Lung (tissue), 12 donors: ENCODE results near the gene B4GALT2. TPM values are rescaled to one million over a fixed set of nuclear protein-coding genes. Genes with fewer than 3 reads are reported as not detected.
A peak's percentile ranks its signal among the peaks of the same experiment; 100 is the strongest.

Source experiments
- ATAC-seq: fragments of 200-7000 bp; cut with Tn5 transposase; one replicate; pipeline ENCODE4 v1.9.1; 2020; ENCODE audit warnings: moderate number of reproducible peaks; ENCODE audit not compliant: insufficient read depth, low FRiP score
- DNase-seq, 3 donors: peaks; one replicate each; pipeline ENCODE4 v3.0.0-alpha.2; 2013 to 2017
- H3K27ac ChIP-seq, 2 donors: one replicate each; pipeline ENCODE4 v1.5.1; 2013; ENCODE audit warnings: mild to moderate bottlenecking in 2 of 2, moderate library complexity in 2 of 2, control low read depth in 1 of 2, inconsistent platforms in 1 of 2, low read depth in 1 of 2, low read length in 1 of 2
- H3K27me3 ChIP-seq, 3 donors: one replicate each; pipeline ENCODE4 v1.5.1; 2013; ENCODE audit warnings: low read length in 2 of 3; ENCODE audit not compliant: control insufficient read depth in 3 of 3, insufficient read depth in 3 of 3
- H3K36me3 ChIP-seq, 4 donors: one replicate each; pipeline ENCODE4 v1.5.1; 2013; ENCODE audit warnings: low read length in 4 of 4, mild to moderate bottlenecking in 1 of 4, moderate library complexity in 1 of 4; ENCODE audit not compliant: control insufficient read depth in 4 of 4, insufficient read depth in 4 of 4
- H3K4me1 ChIP-seq, 5 donors: one replicate each; pipeline ENCODE4 v1.5.1; 2013; ENCODE audit warnings: low read length in 5 of 5, mild to moderate bottlenecking in 2 of 5, moderate library complexity in 1 of 5; ENCODE audit not compliant: control insufficient read depth in 5 of 5, insufficient read depth in 5 of 5
- H3K4me3 ChIP-seq: one replicate; pipeline ENCODE4 v1.5.1; 2013; ENCODE audit warnings: mild to moderate bottlenecking, control low read depth, moderate library complexity
- H3K9ac ChIP-seq, 2 donors: one replicate each; pipeline ENCODE4 v1.5.1; 2013; ENCODE audit warnings: low read length in 2 of 2, control low read depth in 1 of 2; ENCODE audit not compliant: insufficient read depth in 1 of 2
- H3K9me3 ChIP-seq, 4 donors: one replicate each; pipeline ENCODE4 v1.5.1; 2013; ENCODE audit warnings: low read length in 3 of 4, mild to moderate bottlenecking in 1 of 4, moderate library complexity in 1 of 4; ENCODE audit not compliant: control insufficient read depth in 4 of 4, insufficient read depth in 3 of 4
- whole genome bisulfite sequencing, 2 donors: extraction: QIAGEN DNeasy Blood & Tissue Kit; methylation state at CpG; one replicate each; pipeline ENCODE4 v1.1.7; 2013; 5-methylcytosine and 5-hydroxymethylcytosine counted together
- polyA plus RNA-seq, 2 donors: library from polyadenylated mRNA; stranded (reverse); fragments of 200-250 nt; gene quantifications; one replicate each; pipeline ENCODE4 v1.2.1, GENCODE V29; 2013
- total RNA-seq, 2 donors: library from RNA; depleted of rRNA in 1 of 2; stranded (reverse); fragments of >200 nt in 1 of 2; gene quantifications; one replicate each; pipeline ENCODE4 v1.2.1, GENCODE V29; 2014 to 2021
- TF ChIP-seq, protein P1 (sequence below): IDR thresholded peaks from 2 replicates; pipeline ENCODE4 v1.5.1; 2012; ENCODE audit warnings: mild to moderate bottlenecking; ENCODE audit errors: control extremely low read depth, extremely low read depth
- donor health status: control.
- donor health status: control.
- donor health status: Bipolar disorder and iron deficiency.
- donor health status: healthy.
- donor health status: DM: yes; HTN: yes; CAD: no.

The B4GALT2 gene
- total and polyA plus RNA-seq, 4 donors: 13.6 to 40.9 (median 30.5) TPM

DNA sequence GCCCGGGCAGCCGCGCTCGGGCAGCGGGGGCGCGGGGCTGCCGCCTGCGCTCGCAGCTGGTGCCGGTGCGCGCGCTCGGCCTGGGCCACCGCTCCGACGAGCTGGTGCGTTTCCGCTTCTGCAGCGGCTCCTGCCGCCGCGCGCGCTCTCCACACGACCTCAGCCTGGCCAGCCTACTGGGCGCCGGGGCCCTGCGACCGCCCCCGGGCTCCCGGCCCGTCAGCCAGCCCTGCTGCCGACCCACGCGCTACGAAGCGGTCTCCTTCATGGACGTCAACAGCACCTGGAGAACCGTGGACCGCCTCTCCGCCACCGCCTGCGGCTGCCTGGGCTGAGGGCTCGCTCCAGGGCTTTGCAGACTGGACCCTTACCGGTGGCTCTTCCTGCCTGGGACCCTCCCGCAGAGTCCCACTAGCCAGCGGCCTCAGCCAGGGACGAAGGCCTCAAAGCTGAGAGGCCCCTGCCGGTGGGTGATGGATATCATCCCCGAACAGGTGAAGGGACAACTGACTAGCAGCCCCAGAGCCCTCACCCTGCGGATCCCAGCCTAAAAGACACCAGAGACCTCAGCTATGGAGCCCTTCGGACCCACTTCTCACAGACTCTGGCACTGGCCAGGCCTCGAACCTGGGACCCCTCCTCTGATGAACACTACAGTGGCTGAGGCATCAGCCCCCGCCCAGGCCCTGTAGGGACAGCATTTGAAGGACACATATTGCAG, 42.4 kb upstream of the B4GALT2 start:
- peaks cover 0 to 16% (median 8%) of the 10 kb centered on the region in 3 donors for H3K27me3 ChIP-seq
- no peaks in the 10 kb centered on the region for H3K9me3 ChIP-seq
- H3K4me3 ChIP-seq: no peak overlapping the region
- H3K27ac ChIP-seq: no peak overlapping the region
- ATAC-seq (no peak), DNase-seq (peak; percentile 10 to 48 (median 41))
- WGBS, 2 donors: 13 to 15% methylated on average over 50 to 56 of the region's 56 CpGs
- H3K9ac ChIP-seq: no peak overlapping the region
- TF ChIP-seq, protein P1, sequence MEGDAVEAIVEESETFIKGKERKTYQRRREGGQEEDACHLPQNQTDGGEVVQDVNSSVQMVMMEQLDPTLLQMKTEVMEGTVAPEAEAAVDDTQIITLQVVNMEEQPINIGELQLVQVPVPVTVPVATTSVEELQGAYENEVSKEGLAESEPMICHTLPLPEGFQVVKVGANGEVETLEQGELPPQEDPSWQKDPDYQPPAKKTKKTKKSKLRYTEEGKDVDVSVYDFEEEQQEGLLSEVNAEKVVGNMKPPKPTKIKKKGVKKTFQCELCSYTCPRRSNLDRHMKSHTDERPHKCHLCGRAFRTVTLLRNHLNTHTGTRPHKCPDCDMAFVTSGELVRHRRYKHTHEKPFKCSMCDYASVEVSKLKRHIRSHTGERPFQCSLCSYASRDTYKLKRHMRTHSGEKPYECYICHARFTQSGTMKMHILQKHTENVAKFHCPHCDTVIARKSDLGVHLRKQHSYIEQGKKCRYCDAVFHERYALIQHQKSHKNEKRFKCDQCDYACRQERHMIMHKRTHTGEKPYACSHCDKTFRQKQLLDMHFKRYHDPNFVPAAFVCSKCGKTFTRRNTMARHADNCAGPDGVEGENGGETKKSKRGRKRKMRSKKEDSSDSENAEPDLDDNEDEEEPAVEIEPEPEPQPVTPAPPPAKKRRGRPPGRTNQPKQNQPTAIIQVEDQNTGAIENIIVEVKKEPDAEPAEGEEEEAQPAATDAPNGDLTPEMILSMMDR: no peak
- peaks cover 0 to 11% (median 5%) of the 10 kb centered on the region in 5 donors for H3K4me1 ChIP-seq
- H3K36me3 ChIP-seq: peaks cover 0 to 2% (median 0%) of the 10 kb centered on the region in 4 donors

DNA sequence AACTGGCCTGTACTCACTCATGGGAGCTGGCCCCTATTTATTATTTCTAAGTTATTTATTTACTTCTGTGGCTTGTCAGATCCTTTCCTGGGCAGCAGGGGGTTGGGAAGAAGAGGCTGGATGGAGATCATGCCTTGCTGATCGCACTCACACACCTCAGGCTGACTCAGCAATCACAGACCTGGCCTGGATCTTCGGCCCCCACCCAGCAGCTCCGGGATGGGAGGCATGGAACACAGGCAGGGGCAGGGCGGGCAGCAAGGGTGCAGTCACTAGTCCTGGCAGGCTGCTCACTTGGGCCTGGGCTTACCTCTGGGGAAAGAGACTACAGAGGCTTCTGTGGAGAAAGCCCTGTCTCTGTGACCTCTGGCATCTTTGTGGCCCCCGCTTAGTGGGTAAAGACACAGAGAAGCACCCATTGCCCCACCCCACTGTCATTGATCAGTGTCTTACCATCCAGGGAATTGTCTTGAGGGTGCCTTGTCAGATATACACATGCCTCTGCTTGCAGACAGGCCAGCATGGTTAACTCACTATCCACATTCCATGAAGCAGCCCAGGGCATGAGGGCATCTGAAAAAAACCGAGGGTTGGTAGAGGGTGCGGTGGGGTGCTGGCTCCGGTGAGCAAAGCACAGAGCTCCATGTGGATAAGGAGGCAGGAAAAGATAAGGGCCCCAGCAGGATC, 41.7 kb upstream of the B4GALT2 start:
- TF ChIP-seq, protein P1: no peak
- Histone ChIP-seq H3K9ac (no peak overlapping the region), H3K4me3 (no peak overlapping the region), H3K4me1 (peaks cover 0 to 11% (median 5%) of the 10 kb centered on the region in 5 donors), H3K27me3 (peaks cover 0 to 16% (median 8%) of the 10 kb centered on the region in 3 donors), H3K9me3 (no peaks in the 10 kb centered on the region), H3K36me3 (peaks cover 0 to 2% (median 0%) of the 10 kb centered on the region in 4 donors), H3K27ac (no peak overlapping the region)
- DNase-seq: no peak
- WGBS, 2 donors: 90 to 93% methylated on average over 8 of the region's 8 CpGs
- no peak for ATAC-seq

DNA sequence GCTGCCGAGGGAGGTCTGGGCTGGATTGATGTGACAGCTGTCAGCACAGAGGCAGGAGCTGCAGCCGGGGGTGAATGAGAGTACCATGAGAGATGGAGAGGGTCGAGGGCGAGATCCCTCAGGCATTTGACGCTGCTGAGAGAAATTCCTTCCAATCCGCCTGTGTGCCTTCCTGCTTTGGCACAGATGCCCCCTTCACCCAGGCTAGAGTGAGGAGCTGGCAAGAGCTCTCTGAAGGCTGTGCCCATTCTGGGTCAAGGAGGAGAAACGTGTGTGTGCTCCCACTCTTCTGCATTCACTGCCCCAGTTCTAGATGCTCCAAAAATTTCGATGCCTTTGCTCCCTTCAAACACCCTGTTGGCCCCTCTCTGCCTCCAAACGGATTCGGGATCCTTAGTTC, 40.6 kb upstream of the B4GALT2 start:
- TF ChIP-seq, protein P1: no peak
- no peaks in the 10 kb centered on the region for H3K9me3 ChIP-seq
- peaks cover 0 to 2% (median 0%) of the 10 kb centered on the region in 4 donors for H3K36me3 ChIP-seq
- no peak overlapping the region for H3K27ac ChIP-seq
- H3K27me3 ChIP-seq: peaks cover 0 to 13% (median 8%) of the 10 kb centered on the region in 3 donors
- peaks cover 0 to 11% (median 5%) of the 10 kb centered on the region in 5 donors for H3K4me1 ChIP-seq
- H3K9ac ChIP-seq: no peak overlapping the region
- ATAC-seq (no peak), DNase-seq (no peak)
- H3K4me3 ChIP-seq: no peak overlapping the region
- 89 to 95% methylated on average over 10 of the region's 10 CpGs for WGBS, 2 donors
